Thymus (tissue), 11 donors: ENCODE results near the gene PHF20. TPM values are rescaled to one million over a fixed set of nuclear protein-coding genes. Genes with fewer than 3 reads are reported as not detected.
"Not testable (repeated sequence)": the region's sequence is repeated elsewhere in the genome, so short reads cannot be mapped to it uniquely, and the experiment has no call there.

Experiments
- DNase-seq, 9 donors: peaks; one replicate each; pipeline ENCODE4 v3.0.0-alpha.2; 2013; ENCODE audit warnings: low spot score in 9 of 9, low read depth in 6 of 9, missing footprints in 1 of 9
- H3K27ac ChIP-seq, 2 donors: one replicate each; pipeline ENCODE4 v1.5.1; 2013; ENCODE audit warnings: control low read depth in 1 of 2, low read depth in 1 of 2, low read length in 1 of 2, mild to moderate bottlenecking in 1 of 2, moderate library complexity in 1 of 2
- H3K27me3 ChIP-seq, 2 donors: one replicate each; pipeline ENCODE4 v1.5.1; 2013; ENCODE audit warnings: low read length in 1 of 2; ENCODE audit not compliant: control insufficient read depth in 2 of 2, insufficient read depth in 1 of 2
- H3K36me3 ChIP-seq, 2 donors: one replicate each; pipeline ENCODE4 v1.5.1; 2013; ENCODE audit warnings: low read length in 1 of 2, mild to moderate bottlenecking in 1 of 2, moderate library complexity in 1 of 2; ENCODE audit not compliant: control insufficient read depth in 2 of 2, insufficient read depth in 2 of 2
- H3K4me1 ChIP-seq, 2 donors: one replicate each; pipeline ENCODE4 v1.5.1; 2013; ENCODE audit warnings: low read length in 2 of 2; ENCODE audit not compliant: control insufficient read depth in 2 of 2, insufficient read depth in 2 of 2
- H3K4me3 ChIP-seq, 2 donors: one replicate each; pipeline ENCODE4 v1.5.1; 2013; ENCODE audit warnings: low read length in 2 of 2, control low read depth in 1 of 2, mild to moderate bottlenecking in 1 of 2
- H3K9me3 ChIP-seq, 2 donors: one replicate each; pipeline ENCODE4 v1.5.1; 2013; ENCODE audit warnings: low read length in 1 of 2, mild to moderate bottlenecking in 1 of 2; ENCODE audit not compliant: control insufficient read depth in 2 of 2, insufficient read depth in 1 of 2
- WGBS: extraction: QIAGEN DNeasy Blood & Tissue Kit; methylation state at CpG from one replicate; pipeline ENCODE4 v1.1.7; 2013; 5-methylcytosine and 5-hydroxymethylcytosine counted together
- polyA plus RNA-seq: library from polyadenylated mRNA; stranded (reverse); fragments of 200-250 nt; gene quantifications from one replicate; pipeline ENCODE4 v1.2.3, GENCODE V29; 2013
- total RNA-seq: library from RNA; stranded (reverse); fragments of 120-200 nt; gene quantifications from one replicate; pipeline ENCODE4 v1.2.4, GENCODE V29; 2013
- donor health status: healthy.

Gene PHF20
- total and polyA plus RNA-seq, 2 donors, result 35.6 to 39.7 TPM

DNA sequence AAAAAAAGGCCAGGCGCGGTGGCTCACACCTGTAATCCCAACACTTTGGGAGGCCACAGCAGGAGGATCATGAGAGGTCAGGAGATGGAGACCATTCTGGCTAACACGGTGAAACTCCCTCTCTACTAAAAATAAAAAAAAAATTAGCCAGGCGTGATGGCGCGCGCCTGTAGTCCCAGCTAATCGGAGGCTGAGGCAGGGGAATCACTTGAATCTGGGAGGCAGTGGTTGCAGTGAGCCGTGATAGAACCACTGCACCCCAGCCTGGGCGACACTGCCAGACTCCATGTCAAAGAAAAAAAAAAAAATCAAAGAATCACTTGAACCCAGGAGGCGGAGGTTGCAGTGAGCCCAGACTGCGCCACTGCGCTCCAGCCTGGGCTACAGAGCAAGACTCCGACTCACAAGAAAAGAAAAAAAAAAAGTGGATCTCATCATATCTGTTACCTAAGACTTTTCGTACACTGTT is 33.9 kb upstream of the PHF20 start:
- Histone ChIP-seq H3K9me3 (no peaks in the 10 kb centered on the region), H3K36me3 (peaks cover 40 to 76% of the 10 kb centered on the region in 2 donors), H3K27me3 (no peaks in the 10 kb centered on the region), H3K4me3 (no peak overlapping the region), H3K4me1 (peaks cover 9% of the 10 kb centered on the region in 2 donors), H3K27ac (no peak overlapping the region)
- DNase-seq, result no peak
- 95% methylated on average over 15 of the region's 15 CpGs for WGBS

DNA sequence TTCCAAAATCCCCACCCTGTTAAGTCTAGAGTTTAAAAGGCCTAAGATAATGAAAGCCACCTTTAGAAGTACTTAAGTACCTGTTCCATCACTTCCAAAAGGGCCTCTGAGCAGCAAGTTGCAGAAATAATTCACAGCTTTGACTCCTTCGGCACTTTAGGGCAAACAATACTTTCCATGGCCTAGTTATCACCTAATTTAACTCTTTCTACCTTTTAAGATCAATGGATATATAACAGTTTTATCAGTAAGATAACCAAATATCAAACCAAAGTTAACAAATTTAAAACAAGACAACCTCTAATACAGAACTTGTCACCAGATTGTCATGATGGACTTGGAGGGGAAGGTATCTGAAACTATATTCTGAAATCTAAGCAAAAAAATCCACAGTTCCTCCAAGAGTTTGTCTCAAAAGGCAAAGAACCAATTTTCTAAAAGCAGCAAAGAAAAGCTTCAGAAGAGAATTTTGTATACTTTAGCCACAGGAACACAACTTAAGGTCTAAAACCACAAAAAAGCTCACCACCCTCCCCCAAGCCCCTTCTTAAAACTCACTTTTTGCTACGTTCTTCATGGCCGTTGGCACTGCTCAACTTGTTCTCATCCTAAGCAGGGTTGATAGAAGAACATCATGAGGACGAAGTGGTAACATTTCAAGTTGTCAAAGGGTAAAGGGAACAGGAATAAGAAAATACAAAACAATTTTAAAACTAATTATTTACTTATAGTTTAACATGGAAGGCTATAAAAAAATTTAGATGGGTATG is 33.2 kb upstream of the PHF20 start:
- peaks cover 35 to 69% of the 10 kb centered on the region in 2 donors for H3K36me3 ChIP-seq
- peak overlapping the region in 1 of 2 donors; percentile 27 for H3K4me3 ChIP-seq
- H3K9me3 ChIP-seq, result no peaks in the 10 kb centered on the region
- peak in 1 of 9 donors; percentile 16 for DNase-seq
- peaks cover 9 to 15% of the 10 kb centered on the region in 2 donors for H3K4me1 ChIP-seq
- no peak overlapping the region for H3K27ac ChIP-seq
- WGBS, result 37% methylated on average over 4 of the region's 4 CpGs
- no peaks in the 10 kb centered on the region for H3K27me3 ChIP-seq

DNA sequence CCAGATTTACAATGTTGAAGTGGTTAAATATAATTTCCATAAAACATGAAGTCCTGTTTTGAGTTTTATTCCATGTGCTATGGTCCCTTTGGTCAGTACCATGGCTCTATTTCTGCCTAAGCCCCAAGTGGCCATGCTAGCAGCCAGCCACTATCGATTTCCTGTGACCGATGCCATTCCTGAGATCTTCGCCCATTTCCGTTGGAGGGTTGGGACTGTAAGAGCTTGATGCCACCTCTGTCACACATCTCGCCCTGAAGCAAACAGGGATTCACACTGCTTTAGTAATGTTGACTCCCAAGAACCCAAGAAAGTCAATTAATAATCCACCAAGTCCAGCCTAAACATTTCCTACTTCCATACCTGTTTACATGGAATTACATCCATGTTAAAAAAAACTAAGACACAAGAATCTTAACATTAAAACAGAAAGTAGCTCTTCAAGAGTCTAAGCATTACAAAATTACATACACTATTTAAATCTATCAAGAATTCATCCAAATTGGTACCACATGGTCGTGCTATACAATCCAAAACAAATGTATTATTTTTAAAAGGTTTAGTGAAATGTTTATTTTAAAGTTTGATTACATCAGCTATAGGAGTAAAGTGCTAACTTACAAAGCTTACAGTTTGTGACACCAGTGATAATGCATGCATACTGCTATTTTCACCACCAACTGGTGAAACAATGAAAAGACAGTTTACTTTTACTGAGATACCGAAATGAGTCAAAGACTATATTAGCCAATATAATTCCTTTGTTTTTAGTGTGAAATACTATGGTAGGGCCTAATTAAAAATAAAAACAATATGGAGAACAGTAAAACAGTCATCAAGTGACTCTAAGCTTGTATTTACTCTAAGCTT is 32.3 kb upstream of the PHF20 start:
- H3K4me1 ChIP-seq, result peaks cover 9 to 22% of the 10 kb centered on the region in 2 donors
- DNase-seq, result peak in 3 of 9 donors; percentile 10 to 55 (median 32)
- H3K9me3 ChIP-seq, result no peaks in the 10 kb centered on the region
- H3K27me3 ChIP-seq, result no peaks in the 10 kb centered on the region
- peaks cover 31 to 60% of the 10 kb centered on the region in 2 donors for H3K36me3 ChIP-seq
- peak overlapping the region in 1 of 2 donors; percentile 13 for H3K27ac ChIP-seq
- H3K4me3 ChIP-seq, result peak overlapping the region; percentile 9 to 84
- 73% methylated on average over 7 of the region's 7 CpGs for WGBS

DNA sequence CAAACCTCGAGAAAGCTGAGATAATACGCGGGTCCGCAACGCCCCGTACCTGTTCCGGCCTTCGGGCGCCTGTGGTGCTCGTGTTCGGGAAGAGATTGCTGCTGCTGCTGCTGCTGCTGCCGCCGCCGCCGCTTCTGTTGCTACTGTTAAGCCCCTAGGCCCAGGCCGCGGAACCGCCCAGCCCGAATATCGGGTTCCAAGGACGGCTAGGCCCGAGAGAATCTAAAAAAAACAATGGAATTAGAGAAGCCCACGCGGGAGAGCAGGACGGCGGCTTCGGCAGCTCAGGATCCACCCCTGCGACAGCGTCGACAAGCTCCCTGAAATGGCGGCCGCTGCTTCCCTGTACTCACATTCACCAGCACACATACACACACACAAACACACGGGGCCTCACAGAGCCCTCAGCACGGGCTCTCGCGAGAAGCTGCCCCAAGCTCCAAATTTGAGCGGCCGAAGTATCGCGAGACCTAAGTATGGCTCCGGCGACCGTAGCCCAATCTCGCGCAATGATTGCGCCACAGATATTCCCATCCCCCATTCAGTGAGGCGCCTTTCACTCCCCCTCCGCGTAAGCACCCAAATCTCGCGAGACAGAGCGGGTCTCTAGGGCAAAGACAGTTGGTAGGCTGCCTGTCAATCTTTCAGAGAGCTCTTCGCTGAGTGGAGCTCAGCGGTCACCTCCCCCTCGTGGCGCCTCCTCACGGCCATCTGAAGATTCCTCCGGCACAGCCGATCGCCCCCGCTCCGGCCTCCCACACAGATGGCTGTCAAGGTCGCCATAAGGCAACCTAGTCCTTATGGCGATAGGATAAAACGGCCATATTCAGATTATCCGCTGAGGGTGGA is 29.7 kb upstream of the PHF20 start, which contains the start of gene RBM39:
Gene RBM39, minus strand, starts transcription at position 369 of the 849 bp plus-strand sequence. CDS start 1,386 bp downstream, outside the sequence.
- DNase-seq, result peak; percentile 100
- Histone ChIP-seq H3K27me3 (no peaks in the 10 kb centered on the region), H3K4me1 (peaks cover 5 to 21% of the 10 kb centered on the region in 2 donors), H3K4me3 (peak within 1 kb of the TSS; percentile 84 to 99), H3K27ac (peak within 1 kb of the TSS; percentile 98 to 99), H3K9me3 (no peaks in the 10 kb centered on the region), H3K36me3 (peaks cover 21 to 34% of the 10 kb centered on the region in 2 donors)
- WGBS, result under 1% methylated on average over 66 of the region's 66 CpGs

DNA sequence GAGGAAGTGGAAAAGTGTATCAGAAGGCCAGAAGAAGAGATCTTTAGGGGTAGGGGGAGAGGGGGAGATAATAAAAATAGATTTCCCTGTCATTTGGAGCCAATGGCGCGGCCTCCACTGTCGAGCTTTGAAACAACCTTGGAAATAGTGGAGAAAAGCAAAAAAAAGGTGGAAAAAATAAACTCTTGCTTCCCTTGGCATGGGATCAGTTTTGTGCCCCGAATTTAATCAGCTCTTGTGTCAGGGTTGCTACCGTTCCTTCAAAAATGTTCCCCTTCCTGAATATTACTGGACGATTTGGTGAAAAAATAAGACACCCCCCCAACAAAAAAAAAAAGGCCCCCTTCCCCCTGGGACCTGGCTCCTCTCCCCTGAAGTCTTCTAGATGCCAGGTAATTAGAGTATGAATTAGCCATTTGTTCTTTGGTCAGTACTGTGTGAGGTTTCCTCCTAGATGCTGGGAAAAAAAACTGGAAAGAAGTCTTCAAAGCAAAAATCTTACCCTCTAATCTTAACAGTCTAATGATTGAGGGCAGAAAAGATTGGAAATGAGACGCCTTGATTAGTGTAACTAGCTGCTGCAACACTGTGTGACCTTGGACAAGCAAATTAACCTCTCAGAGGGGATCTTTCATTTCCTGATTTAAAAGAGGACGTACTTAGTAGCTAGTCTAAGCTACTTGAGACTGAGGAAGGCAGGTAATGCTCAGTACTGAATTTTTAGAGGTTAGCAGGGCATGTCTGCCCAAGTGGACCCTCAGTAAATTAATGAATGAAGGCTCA is 28.9 kb upstream of the PHF20 start:
- no peaks in the 10 kb centered on the region for H3K9me3 ChIP-seq
- peak overlapping the region; percentile 96 to 97 for H3K27ac ChIP-seq
- 2% methylated on average over 8 of the region's 8 CpGs for WGBS
- H3K36me3 ChIP-seq, result peaks cover 14 to 28% of the 10 kb centered on the region in 2 donors
- H3K27me3 ChIP-seq, result no peaks in the 10 kb centered on the region
- DNase-seq, result peak in 7 of 9 donors; percentile 14 to 78 (median 33)
- H3K4me1 ChIP-seq, result peaks cover 5 to 21% of the 10 kb centered on the region in 2 donors
- peak overlapping the region; percentile 84 to 99 for H3K4me3 ChIP-seq

DNA sequence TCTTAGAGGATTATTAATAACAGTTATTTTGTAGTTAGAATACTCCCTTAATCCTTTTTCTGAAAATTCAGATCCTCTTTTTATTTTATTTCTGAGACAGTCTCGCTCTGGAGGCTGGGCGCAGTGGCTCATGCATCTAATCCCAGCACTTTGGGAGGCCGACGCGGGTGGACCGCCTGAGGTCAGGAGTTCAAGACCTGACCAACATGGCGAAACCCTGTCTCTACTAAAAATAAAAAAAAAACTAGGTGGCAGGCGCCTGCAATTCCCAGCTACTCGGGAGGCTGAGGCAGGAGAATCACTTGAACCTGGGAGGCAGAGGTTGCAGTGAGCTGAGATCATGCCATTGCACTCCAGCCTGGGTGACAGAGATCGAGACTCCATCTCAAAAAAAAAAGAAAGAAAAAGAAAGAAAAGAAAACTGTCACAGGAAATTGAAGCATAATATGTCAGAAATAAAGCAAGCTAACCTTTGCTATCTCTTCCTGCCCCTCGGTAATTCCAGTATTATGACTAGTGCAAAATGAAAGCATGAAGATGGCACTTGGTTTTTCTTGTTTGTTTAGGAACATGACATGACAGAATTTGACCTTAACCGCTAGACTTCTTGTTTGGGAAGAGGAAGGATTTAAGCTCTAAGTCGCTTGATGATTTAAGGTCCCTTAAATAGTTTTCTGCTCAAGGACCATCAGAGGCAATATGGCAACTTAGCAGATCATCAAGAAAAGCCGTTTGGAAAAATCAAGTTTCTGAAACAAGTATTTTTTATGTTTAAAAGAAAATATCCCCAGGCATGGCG is 27.9 kb upstream of the PHF20 start:
- peak overlapping the region in 1 of 2 donors; percentile 11 for H3K4me3 ChIP-seq
- H3K27ac ChIP-seq, result peak overlapping the region; percentile 80 to 97
- H3K27me3 ChIP-seq, result no peaks in the 10 kb centered on the region
- DNase-seq, result peak in 3 of 9 donors; percentile 33 to 65 (median 37)
- peaks cover 7 to 18% of the 10 kb centered on the region in 2 donors for H3K36me3 ChIP-seq
- peaks cover 3 to 19% of the 10 kb centered on the region in 2 donors for H3K4me1 ChIP-seq
- H3K9me3 ChIP-seq, result no peaks in the 10 kb centered on the region
- 60% methylated on average over 15 of the region's 15 CpGs for WGBS

DNA sequence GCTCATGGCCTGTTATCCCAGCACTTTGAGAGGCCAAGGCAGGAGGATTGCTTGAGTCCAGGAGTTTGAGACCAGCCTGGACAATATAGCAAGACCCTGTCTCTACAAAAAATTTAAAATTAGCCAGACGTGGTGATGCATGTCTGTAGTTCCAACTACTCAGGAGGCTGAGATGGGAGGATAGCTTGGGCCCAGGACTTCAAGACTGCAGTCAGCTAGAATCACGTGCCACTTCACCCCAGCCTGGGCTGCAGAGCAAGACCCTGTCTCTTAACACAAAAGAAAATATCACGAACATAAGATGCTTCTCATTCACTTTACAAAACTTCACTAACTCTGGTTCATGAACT is 27.3 kb upstream of the PHF20 start:
- H3K9me3 ChIP-seq, H3K27me3 ChIP-seq, H3K4me3 ChIP-seq: not testable (repeated sequence)
- peaks cover 4 to 14% of the 10 kb centered on the region in 2 donors for H3K36me3 ChIP-seq
- peaks cover 0 to 14% of the 10 kb centered on the region in 2 donors for H3K4me1 ChIP-seq
- 96% methylated on average over 3 of the region's 3 CpGs for WGBS
- peak overlapping the region in 1 of 2 donors; percentile 97 for H3K27ac ChIP-seq
- DNase-seq, result peak in 1 of 9 donors; percentile 9
